ENCODE measurements around the gene ID3. TPM values are rescaled to one million over a fixed set of nuclear protein-coding genes. Genes with fewer than 3 reads are reported as not detected.
A peak's percentile ranks its signal among the peaks of the same experiment; 100 is the strongest.

ID3 gene, protein sequence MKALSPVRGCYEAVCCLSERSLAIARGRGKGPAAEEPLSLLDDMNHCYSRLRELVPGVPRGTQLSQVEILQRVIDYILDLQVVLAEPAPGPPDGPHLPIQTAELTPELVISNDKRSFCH
- total RNA-seq (100 to 1,000 TPM in 1 of 7 donors, 10 to 100 TPM in 6; 49.5 to 122 (median 65.4) TPM), polyA plus RNA-seq (100 to 1,000 TPM in 2 of 3 donors, 10 to 100 TPM in 1; 59.8 to 118 (median 109) TPM)
- long read RNA-seq, donor 1, transcript ID3-201 (3 exons, 1,251 nt) = major isoform, 205 of 210 reads
- long read RNA-seq, donor 1, partial matches to known transcripts = 0 of 210 reads
- long read RNA-seq, donor 1, other reads (novel, unspliced or antisense) = 0 of 210 reads
- long read RNA-seq, donor 2, transcript ID3-201 (3 exons, 1,251 nt) = major isoform, 152 of 167 reads
- long read RNA-seq, donor 2, partial matches to known transcripts = 11 of 167 reads
- long read RNA-seq, donor 2, other reads (novel, unspliced or antisense) = 0 of 167 reads

DNA sequence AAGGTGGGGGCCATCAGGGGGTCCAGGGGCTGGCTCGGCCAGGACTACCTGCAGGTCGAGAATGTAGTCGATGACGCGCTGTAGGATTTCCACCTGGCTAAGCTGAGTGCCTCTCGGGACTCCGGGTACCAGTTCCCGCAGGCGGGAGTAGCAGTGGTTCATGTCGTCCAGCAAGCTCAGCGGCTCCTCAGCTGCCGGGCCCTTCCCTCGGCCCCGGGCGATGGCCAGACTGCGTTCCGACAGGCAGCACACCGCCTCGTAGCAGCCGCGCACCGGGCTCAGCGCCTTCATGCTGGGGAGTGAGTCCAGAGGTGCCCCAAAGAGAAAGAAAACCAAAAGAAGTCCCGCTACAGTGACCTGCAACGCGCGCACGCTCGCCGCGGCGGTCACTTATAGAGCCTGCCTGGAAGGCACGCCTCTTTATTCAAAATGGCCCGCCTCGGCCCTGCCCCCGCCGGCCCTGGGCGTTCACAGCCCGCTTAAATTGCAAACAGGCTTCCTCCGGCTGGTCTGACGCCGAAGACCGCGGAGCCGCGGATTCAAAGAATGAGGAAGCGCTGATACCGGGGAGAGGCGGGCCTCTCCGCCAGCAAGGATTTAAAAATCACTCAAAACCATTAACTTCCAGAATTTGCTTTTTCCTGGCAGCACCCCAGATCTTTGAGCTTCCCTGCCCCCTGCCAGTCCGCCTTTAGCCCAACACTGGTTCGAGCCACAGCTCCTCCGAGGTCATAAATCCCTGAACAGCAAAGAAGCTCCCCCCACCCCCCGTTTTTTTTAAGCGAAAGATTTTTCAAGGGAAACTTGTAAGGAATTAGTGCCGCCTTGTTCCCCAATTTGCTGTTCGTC lies at the start of gene ID3:
Gene ID3, minus strand, starts transcription at position 366 of the 849 bp plus-strand sequence. Its CDS starts 75 bp downstream, at position 291.
- Histone ChIP-seq H3K9me3 (no peaks in the 10 kb centered on the region), H3K4me1 (peaks cover 58 to 98% (median 85%) of the 10 kb centered on the region in 6 donors), H3K27ac (peak within 1 kb of the TSS; percentile 79 to 96 (median 94)), H3K36me3 (peaks cover 0 to 7% (median 0%) of the 10 kb centered on the region in 6 donors), H3K27me3 (replicated peaks in 1 of 7) (peaks cover 0 to 26% (median 0%) of the 10 kb centered on the region in 7 donors), H3K4me3 (peak within 1 kb of the TSS; percentile 75 to 95 (median 84))
- intact Hi-C loops (cut with DNase I; ENCODE audit: low total_unique reads) = no loop called here
- peak; percentile 99 for DNase-seq
- WGBS, 5 donors = 1% methylated on average over 35 to 57 of the region's 57 CpGs
- TF ChIP-seq POLR2AphosphoS5 (IDR thresholded peaks at IDR 0.05) (peak; percentile 99 to 100 (median 99)), POLR2A (IDR thresholded peaks at IDR 0.05) (peak; percentile 79 to 97 (median 89))
- TF ChIP-seq, protein P1, sequence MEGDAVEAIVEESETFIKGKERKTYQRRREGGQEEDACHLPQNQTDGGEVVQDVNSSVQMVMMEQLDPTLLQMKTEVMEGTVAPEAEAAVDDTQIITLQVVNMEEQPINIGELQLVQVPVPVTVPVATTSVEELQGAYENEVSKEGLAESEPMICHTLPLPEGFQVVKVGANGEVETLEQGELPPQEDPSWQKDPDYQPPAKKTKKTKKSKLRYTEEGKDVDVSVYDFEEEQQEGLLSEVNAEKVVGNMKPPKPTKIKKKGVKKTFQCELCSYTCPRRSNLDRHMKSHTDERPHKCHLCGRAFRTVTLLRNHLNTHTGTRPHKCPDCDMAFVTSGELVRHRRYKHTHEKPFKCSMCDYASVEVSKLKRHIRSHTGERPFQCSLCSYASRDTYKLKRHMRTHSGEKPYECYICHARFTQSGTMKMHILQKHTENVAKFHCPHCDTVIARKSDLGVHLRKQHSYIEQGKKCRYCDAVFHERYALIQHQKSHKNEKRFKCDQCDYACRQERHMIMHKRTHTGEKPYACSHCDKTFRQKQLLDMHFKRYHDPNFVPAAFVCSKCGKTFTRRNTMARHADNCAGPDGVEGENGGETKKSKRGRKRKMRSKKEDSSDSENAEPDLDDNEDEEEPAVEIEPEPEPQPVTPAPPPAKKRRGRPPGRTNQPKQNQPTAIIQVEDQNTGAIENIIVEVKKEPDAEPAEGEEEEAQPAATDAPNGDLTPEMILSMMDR (IDR thresholded peaks at IDR 0.05 in 8 of 11, conservative IDR thresholded peaks at IDR 0.05 in 3 of 11) = peak in 2 of 11 experiments; percentile 11 to 18

DNA sequence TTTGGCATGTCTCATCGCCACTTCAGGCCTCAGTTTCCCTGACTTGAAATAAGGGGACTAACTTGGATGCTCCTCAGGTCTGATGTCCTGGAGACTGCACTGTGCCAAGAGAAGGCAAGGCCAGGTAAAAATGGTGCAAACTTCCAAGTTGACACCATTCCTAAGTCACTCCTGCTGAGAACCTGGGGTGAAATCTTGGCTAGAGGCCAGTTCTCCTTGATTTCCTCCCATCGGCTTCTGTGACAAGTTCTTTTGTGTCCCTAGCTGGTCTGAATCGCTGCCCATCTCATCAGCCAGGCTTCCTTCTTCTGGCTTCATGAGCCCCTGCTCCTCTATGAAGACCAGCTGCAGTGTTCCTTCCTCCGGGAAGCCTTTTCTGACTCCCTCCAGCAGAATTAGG lies 48.6 kb upstream of the ID3 start:
- Histone ChIP-seq H3K4me3 (no peak overlapping the region), H3K27me3 (replicated peaks in 1 of 7) (no peaks in the 10 kb centered on the region), H3K27ac (peak overlapping the region in 1 of 8 donors; percentile 2), H3K4me1 (peaks cover 3 to 36% (median 16%) of the 10 kb centered on the region in 6 donors), H3K9me3 (no peaks in the 10 kb centered on the region), H3K36me3 (no peaks in the 10 kb centered on the region)
- DNase-seq = no peak
- intact Hi-C loops (cut with DNase I; ENCODE audit: low total_unique reads) = no loop called here
- TF ChIP-seq POLR2AphosphoS5 (IDR thresholded peaks at IDR 0.05) = no peak
- no peak for TF ChIP-seq POLR2A (IDR thresholded peaks at IDR 0.05)
- TF ChIP-seq, protein P1 (IDR thresholded peaks at IDR 0.05 in 8 of 11, conservative IDR thresholded peaks at IDR 0.05 in 3 of 11) = no peak
- 67 to 86% (median 79%) methylated on average over 4 of the region's 4 CpGs for WGBS, 5 donors

DNA sequence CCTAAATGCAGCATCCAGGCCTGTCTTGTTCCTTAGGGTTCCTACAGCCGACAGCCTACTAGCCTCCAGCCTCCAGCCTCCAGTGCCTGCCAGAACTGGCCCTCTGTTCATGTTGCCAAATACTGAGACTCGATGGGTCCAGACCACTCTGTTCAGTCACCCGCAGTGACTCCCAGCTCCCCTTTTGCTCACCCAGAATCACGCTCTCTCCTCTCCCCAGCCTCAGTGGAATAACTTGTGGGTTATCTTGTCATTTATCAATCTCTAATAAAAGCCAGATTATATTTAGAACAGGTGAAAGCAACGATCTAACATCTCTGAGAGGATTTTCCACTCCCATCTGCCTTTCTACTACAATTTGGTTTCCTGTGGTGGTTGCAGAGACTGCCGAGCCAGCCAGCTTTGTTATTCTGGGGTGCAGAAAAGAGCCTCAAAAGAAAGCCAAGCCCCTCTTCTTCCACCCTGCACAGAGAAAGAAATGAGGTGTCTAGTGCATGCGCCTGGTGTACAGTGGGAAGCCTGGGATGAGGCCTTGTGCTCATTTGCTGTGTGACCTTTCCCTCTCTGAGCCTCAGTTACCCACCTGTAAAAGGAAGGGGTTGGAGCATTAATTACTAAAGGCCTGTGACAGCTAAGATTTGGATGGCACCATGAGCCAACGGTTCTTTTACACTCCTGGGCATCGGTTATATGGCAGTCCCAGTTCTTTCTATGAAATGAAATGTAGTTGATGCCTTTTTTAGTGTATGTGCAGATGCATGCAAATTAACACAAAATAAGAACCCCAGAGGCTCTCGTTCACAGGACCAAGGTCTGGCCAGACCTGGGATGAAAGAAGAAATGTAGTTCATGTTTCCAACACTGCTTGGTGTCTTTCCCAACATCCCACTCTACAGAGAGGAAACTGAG lies 42.9 kb upstream of the ID3 start:
- Histone ChIP-seq H3K4me1 (peaks cover 18 to 66% (median 49%) of the 10 kb centered on the region in 6 donors), H3K27me3 (replicated peaks in 1 of 7) (no peaks in the 10 kb centered on the region), H3K4me3 (no peak overlapping the region), H3K9me3 (no peaks in the 10 kb centered on the region), H3K27ac (peak overlapping the region; percentile 35 to 75 (median 52)), H3K36me3 (no peaks in the 10 kb centered on the region)
- 45 to 66% (median 62%) methylated on average over 10 of the region's 10 CpGs for WGBS, 5 donors
- DNase-seq = no peak
- TF ChIP-seq, protein P1 (IDR thresholded peaks at IDR 0.05 in 8 of 11, conservative IDR thresholded peaks at IDR 0.05 in 3 of 11) = no peak
- TF ChIP-seq POLR2A (IDR thresholded peaks at IDR 0.05) = no peak
- TF ChIP-seq POLR2AphosphoS5 (IDR thresholded peaks at IDR 0.05) = no peak
- intact Hi-C loops (cut with DNase I; ENCODE audit: low total_unique reads) = no loop called here
